SK-N-SH (cell line): ENCODE measurements around the gene ETFA.

Experiments
- CHD2 ChIP-seq: fragments of 150-350 bp; IDR thresholded peaks from 2 replicates; pipeline ENCODE4 v1.6.1; 2018; ENCODE audit warnings: low read length; ENCODE audit not compliant: partially characterized antibody
- EZH2phosphoT487 ChIP-seq: fragments of 200-600 bp; sonication (generic); IDR thresholded peaks from 2 replicates; pipeline ENCODE4 v1.6.1; 2017; ENCODE audit warnings: low read depth, mixed run types, mild to moderate bottlenecking, antibody characterized with exemption, moderate library complexity, borderline replicate concordance
- GATA2 ChIP-seq: sonication (generic); formaldehyde crosslinking; IDR thresholded peaks from 2 replicates; pipeline ENCODE4 v1.5.0; 2020; ENCODE audit warnings: mild to moderate bottlenecking, missing genetic modification reagents
- JUND ChIP-seq: IDR thresholded peaks from 2 replicates; pipeline ENCODE4 v1.4.0; 2012
- NRF1 ChIP-seq: IDR thresholded peaks from 2 replicates; pipeline ENCODE4 v1.6.1; 2012; ENCODE audit warnings: low read depth, mild to moderate bottlenecking, low read length
- POLR2AphosphoS5 ChIP-seq: IDR thresholded peaks from 2 replicates; pipeline ENCODE4 v1.6.1; 2012; ENCODE audit warnings: low read depth, low read length
- SMC3 ChIP-seq: IDR thresholded peaks from 2 replicates; pipeline ENCODE4 v1.6.1; 2012; ENCODE audit warnings: low read depth, low read length, improper control_type of control experiment
- TAF1 ChIP-seq: IDR thresholded peaks from 2 replicates; pipeline ENCODE4 v1.6.1; 2012; ENCODE audit warnings: low read depth, mild to moderate bottlenecking, low read length, moderate library complexity, borderline replicate concordance
- TF ChIP-seq, protein P1 (sequence below): IDR thresholded peaks from 2 replicates; pipeline ENCODE4 v1.4.0; 2012; ENCODE audit warnings: low read depth
- TF ChIP-seq, protein P2 (sequence below): fragments of 200-600 bp; sonication (generic); IDR thresholded peaks from 2 replicates; pipeline ENCODE4 v1.6.1; 2017; ENCODE audit warnings: antibody characterized with exemption, mild to moderate bottlenecking, moderate library complexity
- TF ChIP-seq, protein P3 (sequence below): IDR thresholded peaks from 2 replicates; pipeline ENCODE4 v1.6.1; 2012; ENCODE audit warnings: mild to moderate bottlenecking, low read depth, low read length, moderate library complexity

DNA sequence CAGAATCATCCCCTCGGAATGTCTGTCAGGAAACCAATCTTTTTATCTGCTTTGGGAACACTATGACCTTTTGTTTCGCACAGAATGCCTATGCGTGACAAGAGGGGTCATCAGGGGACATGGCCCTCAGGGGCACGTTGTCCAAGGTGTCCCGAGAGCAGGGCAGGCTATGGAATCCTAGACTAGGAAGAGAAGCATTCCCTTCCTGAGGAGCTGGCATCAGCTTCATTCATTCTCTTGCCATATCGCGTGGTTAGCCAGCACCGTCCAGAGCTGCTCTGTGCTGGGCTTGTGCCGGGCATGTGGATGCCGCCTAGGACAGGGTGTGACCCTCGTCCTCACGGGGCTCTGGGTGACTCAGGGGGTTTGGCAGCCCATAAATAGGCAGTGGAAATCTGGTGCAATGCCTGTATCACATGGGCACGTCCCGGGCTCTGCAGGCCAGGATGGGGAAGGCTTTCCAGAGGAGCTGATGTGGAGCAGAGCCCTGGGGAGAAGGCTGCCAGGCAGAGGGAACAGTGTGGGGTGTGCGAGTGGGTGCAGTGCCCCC lies 133.7 kb downstream of the ETFA start:
- TF ChIP-seq, protein P1, sequence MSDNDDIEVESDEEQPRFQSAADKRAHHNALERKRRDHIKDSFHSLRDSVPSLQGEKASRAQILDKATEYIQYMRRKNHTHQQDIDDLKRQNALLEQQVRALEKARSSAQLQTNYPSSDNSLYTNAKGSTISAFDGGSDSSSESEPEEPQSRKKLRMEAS, result no peak
- no peak for TF ChIP-seq POLR2AphosphoS5
- TF ChIP-seq GATA2 (CRISPR knock-in tag), result no peak
- TF ChIP-seq SMC3, result no peak
- TF ChIP-seq JUND, result no peak
- TF ChIP-seq, protein P2, sequence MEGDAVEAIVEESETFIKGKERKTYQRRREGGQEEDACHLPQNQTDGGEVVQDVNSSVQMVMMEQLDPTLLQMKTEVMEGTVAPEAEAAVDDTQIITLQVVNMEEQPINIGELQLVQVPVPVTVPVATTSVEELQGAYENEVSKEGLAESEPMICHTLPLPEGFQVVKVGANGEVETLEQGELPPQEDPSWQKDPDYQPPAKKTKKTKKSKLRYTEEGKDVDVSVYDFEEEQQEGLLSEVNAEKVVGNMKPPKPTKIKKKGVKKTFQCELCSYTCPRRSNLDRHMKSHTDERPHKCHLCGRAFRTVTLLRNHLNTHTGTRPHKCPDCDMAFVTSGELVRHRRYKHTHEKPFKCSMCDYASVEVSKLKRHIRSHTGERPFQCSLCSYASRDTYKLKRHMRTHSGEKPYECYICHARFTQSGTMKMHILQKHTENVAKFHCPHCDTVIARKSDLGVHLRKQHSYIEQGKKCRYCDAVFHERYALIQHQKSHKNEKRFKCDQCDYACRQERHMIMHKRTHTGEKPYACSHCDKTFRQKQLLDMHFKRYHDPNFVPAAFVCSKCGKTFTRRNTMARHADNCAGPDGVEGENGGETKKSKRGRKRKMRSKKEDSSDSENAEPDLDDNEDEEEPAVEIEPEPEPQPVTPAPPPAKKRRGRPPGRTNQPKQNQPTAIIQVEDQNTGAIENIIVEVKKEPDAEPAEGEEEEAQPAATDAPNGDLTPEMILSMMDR, result no peak
- TF ChIP-seq TAF1, result no peak
- TF ChIP-seq NRF1, result no peak
- TF ChIP-seq EZH2phosphoT487, result no peak
- TF ChIP-seq, protein P3, sequence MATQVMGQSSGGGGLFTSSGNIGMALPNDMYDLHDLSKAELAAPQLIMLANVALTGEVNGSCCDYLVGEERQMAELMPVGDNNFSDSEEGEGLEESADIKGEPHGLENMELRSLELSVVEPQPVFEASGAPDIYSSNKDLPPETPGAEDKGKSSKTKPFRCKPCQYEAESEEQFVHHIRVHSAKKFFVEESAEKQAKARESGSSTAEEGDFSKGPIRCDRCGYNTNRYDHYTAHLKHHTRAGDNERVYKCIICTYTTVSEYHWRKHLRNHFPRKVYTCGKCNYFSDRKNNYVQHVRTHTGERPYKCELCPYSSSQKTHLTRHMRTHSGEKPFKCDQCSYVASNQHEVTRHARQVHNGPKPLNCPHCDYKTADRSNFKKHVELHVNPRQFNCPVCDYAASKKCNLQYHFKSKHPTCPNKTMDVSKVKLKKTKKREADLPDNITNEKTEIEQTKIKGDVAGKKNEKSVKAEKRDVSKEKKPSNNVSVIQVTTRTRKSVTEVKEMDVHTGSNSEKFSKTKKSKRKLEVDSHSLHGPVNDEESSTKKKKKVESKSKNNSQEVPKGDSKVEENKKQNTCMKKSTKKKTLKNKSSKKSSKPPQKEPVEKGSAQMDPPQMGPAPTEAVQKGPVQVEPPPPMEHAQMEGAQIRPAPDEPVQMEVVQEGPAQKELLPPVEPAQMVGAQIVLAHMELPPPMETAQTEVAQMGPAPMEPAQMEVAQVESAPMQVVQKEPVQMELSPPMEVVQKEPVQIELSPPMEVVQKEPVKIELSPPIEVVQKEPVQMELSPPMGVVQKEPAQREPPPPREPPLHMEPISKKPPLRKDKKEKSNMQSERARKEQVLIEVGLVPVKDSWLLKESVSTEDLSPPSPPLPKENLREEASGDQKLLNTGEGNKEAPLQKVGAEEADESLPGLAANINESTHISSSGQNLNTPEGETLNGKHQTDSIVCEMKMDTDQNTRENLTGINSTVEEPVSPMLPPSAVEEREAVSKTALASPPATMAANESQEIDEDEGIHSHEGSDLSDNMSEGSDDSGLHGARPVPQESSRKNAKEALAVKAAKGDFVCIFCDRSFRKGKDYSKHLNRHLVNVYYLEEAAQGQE, result no peak
- TF ChIP-seq CHD2, result no peak
